HG02763 (cell line): Measurements from ENCODE around the gene PIN4.
"Not testable (repeated sequence)": the region's sequence is repeated elsewhere in the genome, so short reads cannot be mapped to it uniquely, and the experiment has no call there.

ENCODE experiments used
- ATAC-seq: cut with Tn5 transposase; IDR thresholded peaks from one replicate; pipeline ENCODE4 v1.9.1; 2021; ENCODE audit warnings: mild to moderate bottlenecking, moderate library complexity; ENCODE audit not compliant: unreplicated experiment

The PIN4 gene

GRCh38 chrX:72181178-72182125 lies at the start of gene PIN4:
PIN4 (plus strand) TSS chrX:72181757; CDS start chrX:72181786, 29 bp downstream.
- ATAC-seq, result peak; percentile 94

- ATAC-seq, result no peak
These were observed 49.1 kb upstream of the PIN4 start for GRCh38 chrX:72132456-72132855.

- ATAC-seq, result no peak
These were observed 47.6 kb upstream of the PIN4 start for GRCh38 chrX:72133851-72134546.

- ATAC-seq, result no peak
These were observed 43.6 kb upstream of the PIN4 start for GRCh38 chrX:72137846-72138495.

GRCh38 chrX:72139538-72139937 lies 42.0 kb upstream of the PIN4 start:
- ATAC-seq, result no peak

GRCh38 chrX:72141372-72142004 lies 40.1 kb upstream of the PIN4 start:
- ATAC-seq, result peak; percentile 46

DNA sequence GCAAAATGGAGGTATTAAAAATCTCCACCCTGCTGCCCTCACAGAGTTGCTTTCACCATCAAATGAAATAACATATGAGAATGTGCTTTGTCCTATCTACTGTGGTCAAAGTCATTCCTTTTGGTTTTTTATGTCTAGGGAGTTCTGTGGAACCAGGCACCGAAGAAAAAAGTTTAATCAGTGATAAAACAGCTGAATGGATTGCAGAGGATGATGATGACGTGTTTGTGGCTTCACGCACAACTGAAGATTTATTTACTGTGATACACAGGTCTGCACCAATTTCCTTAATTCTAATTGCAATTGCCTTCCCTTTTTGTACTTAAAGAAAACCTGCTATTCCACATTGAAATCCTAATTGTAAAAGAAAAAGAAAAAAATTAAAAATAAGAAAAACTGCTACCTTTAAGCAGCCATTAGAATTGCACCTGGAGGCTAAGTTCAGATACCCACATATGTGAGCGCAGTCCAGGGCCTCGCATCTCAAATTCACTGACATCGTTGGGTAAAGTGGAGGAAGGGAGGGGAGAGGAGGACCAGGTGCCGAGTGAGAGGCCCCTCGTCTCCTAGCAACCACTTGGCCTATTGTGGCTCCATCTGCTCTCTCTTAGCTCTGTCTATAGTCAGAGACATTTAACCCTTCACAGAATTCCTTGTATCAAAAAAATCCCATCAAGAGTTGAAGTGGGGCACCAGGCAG lies 39.3 kb upstream of the PIN4 start:
- ATAC-seq, result no peak

- ATAC-seq, result no peak
These were observed 38.6 kb upstream of the PIN4 start for GRCh38 chrX:72142794-72143608.

GRCh38 chrX:72143609-72143907 lies 38.0 kb upstream of the PIN4 start:
- ATAC-seq, result no peak

- no peak for ATAC-seq
These were observed 36.4 kb upstream of the PIN4 start for GRCh38 chrX:72145181-72145580.

- ATAC-seq, result no peak
These were observed 35.0 kb upstream of the PIN4 start for GRCh38 chrX:72146527-72146926.

DNA sequence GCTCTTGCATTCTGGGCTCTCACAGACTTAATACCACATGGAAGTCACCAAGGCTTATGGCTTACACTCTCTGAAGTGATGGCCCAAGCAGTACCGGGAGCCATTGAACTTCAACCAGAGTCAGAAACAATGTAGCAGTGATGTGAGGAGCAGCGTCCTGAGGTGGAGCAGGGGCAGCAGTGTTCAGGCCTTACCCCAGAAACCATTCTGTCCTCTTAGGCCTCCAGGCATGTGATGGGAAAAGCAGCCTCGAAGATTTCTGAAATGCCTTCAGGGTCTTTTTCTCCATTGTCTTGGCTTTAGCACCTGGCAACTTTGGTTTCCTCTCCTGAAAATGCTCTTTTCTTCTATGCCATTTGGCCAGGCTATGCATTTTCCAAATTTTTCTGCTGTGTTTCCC lies 22.8 kb upstream of the PIN4 start:
- no peak for ATAC-seq

GRCh38 chrX:72159769-72160168 lies 21.8 kb upstream of the PIN4 start:
- ATAC-seq, result no peak

DNA sequence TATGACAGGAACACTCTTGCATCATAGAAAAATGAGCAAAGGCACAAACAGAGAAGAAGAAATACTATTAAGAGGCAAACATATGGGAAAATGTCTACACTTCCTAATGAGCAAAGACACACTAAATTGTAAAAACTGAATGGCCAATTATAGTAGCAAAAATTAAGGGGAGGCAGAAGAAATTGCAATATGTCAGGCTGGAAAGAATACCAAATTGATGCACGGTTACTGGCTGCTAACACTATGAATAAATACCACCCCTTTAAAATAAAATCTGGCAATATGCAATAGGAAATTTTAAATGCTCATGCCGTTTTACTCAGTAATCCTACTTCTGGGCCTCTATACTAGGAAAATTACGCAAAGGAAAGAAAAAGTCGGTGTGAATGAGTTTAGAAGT lies 16.0 kb upstream of the PIN4 start:
- ATAC-seq, result no peak

DNA sequence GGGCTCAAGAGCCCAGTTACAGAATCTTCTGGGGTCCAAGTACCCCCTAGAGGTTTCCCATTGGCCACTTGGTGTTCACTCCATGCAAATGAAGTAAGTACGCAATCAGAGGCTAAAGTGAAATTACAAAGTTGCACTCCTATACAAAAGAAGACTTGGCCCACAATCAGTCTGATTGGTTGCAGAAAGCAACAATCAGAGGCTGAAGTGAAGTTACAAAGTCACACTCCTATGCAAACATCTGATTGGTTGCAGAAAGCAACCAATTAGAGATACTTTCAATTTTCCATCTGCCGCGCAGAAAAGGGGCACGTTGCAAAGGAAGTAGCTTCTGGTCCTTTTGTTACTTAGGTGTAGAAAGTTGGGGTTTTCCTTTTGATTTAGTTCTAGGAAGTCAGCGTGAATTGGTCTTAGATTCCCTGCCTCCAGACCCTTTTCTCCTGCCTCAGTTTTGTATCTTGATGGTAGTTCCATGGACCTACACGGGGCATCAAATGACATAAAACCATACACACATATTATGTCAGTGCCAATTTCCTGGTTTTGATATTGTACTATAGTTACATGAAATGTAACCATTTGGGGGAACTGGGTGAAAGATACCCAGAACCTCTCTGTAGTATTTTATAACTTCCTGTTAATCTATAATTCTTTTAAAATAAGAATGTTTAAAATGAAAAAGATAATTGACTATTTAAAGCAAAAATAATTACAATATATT lies 12.4 kb upstream of the PIN4 start:
- ATAC-seq, result no peak

- not testable (repeated sequence) for ATAC-seq
These were observed 5.3 kb upstream of the PIN4 start for GRCh38 chrX:72176289-72176688.

DNA sequence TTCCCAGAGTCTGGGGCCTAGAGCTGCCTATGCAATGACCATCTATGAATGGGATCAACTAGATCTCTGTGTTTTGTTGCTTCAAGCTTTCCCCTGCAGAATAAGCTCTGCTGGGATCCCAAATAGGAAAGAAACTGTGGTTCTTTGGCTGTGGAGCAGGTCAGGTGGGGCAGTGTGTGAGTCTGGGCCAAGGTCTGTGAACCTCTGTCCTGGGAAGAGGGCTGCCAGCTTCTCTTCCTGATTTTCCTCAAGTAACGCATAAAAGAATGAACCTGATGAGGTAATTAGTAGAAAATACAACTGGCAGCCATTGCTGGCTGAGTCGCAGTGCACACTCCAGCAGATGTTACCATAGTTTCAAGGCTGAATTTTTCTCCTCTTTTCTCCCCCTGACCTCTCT lies 4.6 kb upstream of the PIN4 start:
- no peak for ATAC-seq

DNA sequence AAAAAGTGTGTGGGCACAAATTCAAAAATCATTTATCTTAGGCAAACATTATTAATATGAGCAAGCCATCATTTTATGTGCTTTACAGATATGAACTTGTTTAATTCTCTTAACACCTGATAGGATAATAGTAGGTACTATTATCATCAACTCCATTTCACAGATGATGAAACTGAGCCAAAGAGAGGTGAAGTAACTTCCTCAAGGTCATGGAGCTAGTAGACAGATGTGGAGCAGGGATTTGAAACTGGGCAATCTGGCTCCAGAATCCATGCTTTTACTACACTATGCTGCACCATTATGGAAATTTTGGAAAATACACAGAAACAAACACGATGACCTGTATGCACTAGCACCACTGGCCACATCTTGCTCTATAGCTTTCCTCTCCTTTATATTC lies 1.0 kb upstream of the PIN4 start:
- ATAC-seq, result no peak

- no peak for ATAC-seq
These were observed 1.4 kb downstream of the PIN4 start for GRCh38 chrX:72182924-72183323.
